Measurements from ENCODE around the gene LAPTM5.
A peak's percentile ranks its signal among the peaks of the same experiment; 100 is the strongest.
"Not testable (repeated sequence)": the region's sequence is repeated elsewhere in the genome, so short reads cannot be mapped to it uniquely, and the experiment has no call there.

The LAPTM5 gene

DNA sequence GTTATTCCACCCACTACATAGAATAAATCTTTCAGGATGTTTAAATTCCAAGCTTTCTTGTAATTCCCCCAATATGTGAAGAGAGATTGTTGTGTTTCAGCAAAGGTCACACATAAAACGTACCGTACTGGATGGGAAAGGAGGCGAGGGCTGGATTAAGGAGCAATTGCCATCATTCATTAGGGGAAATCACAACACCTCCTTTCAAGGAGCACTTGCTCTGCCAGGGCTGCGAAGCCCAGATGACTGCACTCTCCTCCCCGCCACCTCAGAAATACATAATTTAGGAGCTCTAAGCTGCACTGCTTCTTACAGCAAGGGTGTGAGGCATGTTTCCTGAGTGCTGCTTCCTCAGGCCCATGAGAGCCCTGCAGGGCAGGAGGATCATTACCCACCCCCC, 63.8 kb downstream of the LAPTM5 start:
- H3K9ac ChIP-seq (ENCODE audit: low read length): no peak overlapping the region
- no peaks in the 10 kb centered on the region for H3K9me3 ChIP-seq (ENCODE audit: control insufficient read depth, low read length)
- no peak overlapping the region for H3K4me3 ChIP-seq (ENCODE audit: low read length)
- no peaks in the 10 kb centered on the region for H3K4me1 ChIP-seq (ENCODE audit: control insufficient read depth, insufficient read depth, low read length)
- H3K36me3 ChIP-seq (ENCODE audit: control insufficient read depth, insufficient read depth, low read length): no peaks in the 10 kb centered on the region
- peaks cover 7% of the 10 kb centered on the region for H3K27me3 ChIP-seq (ENCODE audit: control insufficient read depth, insufficient read depth, low read length)

DNA sequence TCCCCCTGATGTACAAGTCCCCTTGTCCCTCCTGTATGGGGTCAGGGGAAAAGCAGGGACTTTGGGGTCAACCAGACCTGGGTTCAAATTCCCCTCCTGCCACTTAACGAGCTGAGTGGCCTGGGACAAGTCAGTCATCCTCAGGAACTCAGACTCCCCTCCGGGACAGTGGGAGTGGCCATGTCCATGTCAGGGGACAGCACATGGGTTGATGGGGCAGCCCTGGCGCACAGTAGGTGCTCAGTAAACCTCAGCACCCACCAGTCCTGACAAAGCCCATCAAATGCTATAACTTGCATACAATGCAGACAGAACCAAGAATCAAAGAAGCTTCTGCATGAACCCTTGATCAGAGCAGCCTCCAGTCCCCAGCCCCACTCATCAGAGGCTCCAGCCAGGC, 64.2 kb downstream of the LAPTM5 start:
- no peak overlapping the region for H3K4me3 ChIP-seq (ENCODE audit: low read length)
- H3K36me3 ChIP-seq (ENCODE audit: control insufficient read depth, insufficient read depth, low read length): no peaks in the 10 kb centered on the region
- no peaks in the 10 kb centered on the region for H3K9me3 ChIP-seq (ENCODE audit: control insufficient read depth, low read length)
- no peaks in the 10 kb centered on the region for H3K4me1 ChIP-seq (ENCODE audit: control insufficient read depth, insufficient read depth, low read length)
- H3K9ac ChIP-seq (ENCODE audit: low read length): no peak overlapping the region
- H3K27me3 ChIP-seq (ENCODE audit: control insufficient read depth, insufficient read depth, low read length): peaks cover 7% of the 10 kb centered on the region

DNA sequence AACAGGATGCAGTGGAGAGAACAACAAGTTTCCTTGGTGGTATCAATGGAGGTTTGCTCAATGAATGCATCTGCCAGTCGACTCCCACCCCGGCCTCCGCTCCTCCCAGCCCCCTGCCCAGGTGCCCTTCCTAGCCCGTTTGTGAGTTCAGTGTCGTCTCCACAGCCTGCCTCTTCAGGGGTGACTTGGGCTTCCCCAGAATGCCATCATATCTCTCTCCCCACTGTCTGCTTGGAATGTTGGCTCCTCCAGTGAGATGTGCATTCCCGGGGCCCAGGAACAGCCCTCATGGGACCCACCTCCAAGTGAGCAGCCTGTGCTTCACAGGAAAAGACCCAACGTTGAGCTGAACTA, 64.6 kb downstream of the LAPTM5 start:
- H3K27me3 ChIP-seq (ENCODE audit: control insufficient read depth, insufficient read depth, low read length): peaks cover 7% of the 10 kb centered on the region
- no peaks in the 10 kb centered on the region for H3K4me1 ChIP-seq (ENCODE audit: control insufficient read depth, insufficient read depth, low read length)
- no peak overlapping the region for H3K4me3 ChIP-seq (ENCODE audit: low read length)
- H3K9ac ChIP-seq (ENCODE audit: low read length): no peak overlapping the region
- no peaks in the 10 kb centered on the region for H3K36me3 ChIP-seq (ENCODE audit: control insufficient read depth, insufficient read depth, low read length)
- no peaks in the 10 kb centered on the region for H3K9me3 ChIP-seq (ENCODE audit: control insufficient read depth, low read length)

DNA sequence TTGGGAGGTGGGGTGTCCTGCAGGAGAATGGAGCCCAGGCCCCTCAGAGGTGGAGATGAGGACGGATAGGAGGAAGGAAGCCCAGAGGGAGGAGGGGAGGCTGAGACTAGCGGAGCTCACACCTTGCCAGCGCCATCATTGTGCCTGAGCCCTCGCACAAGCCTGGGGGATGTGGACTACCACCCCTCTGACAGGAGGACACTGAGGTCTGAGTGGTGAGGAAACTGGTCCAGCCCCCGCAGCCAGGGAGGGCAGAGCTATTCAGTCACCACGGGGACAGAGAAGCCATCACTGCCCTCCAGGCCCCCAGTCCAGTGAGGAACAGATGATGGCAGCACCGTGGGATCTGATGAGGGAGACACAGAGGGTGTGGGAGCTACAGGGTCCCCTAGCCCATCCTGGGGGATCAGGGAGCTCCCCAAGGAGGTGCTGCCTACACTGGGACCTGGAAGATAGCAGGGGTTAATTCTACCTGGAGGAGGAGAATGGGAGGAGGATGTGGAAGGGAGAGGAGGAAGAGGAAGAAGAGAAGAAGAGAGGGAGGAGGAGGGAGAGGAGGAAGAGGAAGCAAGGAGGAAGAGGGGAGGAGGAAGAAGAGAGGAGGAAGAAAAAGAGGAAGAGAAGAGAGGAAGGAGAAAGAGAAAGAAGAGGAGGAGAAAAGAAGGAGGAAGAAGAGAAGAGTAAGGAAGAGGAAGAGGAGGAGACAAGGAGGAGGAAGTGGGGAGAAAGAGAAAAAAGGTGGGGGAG, 65.2 kb downstream of the LAPTM5 start:
- peaks cover 7% of the 10 kb centered on the region for H3K27me3 ChIP-seq (ENCODE audit: control insufficient read depth, insufficient read depth, low read length)
- H3K36me3 ChIP-seq (ENCODE audit: control insufficient read depth, insufficient read depth, low read length): no peaks in the 10 kb centered on the region
- H3K4me3 ChIP-seq (ENCODE audit: low read length): no peak overlapping the region
- no peaks in the 10 kb centered on the region for H3K4me1 ChIP-seq (ENCODE audit: control insufficient read depth, insufficient read depth, low read length)
- no peaks in the 10 kb centered on the region for H3K9me3 ChIP-seq (ENCODE audit: control insufficient read depth, low read length)
- H3K9ac ChIP-seq (ENCODE audit: low read length): no peak overlapping the region

DNA sequence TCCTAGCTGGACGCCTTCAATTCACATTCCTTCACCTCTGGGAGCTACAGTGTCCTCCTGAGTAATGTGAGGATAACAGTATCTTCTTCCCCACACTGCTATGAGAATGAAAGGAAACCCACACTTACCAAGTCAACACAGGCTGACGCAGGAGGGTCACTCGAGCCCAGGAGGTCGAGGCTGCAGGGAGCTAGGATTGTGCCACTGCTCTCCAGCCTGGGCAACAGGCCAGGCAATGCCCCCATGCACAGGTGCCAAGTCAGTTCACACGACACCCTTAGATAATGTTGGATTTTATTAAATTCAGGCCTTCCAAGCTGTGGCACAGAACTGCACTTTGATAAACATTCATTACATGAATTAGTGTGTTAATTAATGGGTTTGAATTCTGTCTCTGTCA, 66.1 kb downstream of the LAPTM5 start:
- H3K4me1 ChIP-seq (ENCODE audit: control insufficient read depth, insufficient read depth, low read length): no peaks in the 10 kb centered on the region
- peaks cover 8% of the 10 kb centered on the region for H3K27me3 ChIP-seq (ENCODE audit: control insufficient read depth, insufficient read depth, low read length)
- H3K4me3 ChIP-seq (ENCODE audit: low read length): no peak overlapping the region
- no peaks in the 10 kb centered on the region for H3K9me3 ChIP-seq (ENCODE audit: control insufficient read depth, low read length)
- H3K9ac ChIP-seq (ENCODE audit: low read length): no peak overlapping the region
- H3K36me3 ChIP-seq (ENCODE audit: control insufficient read depth, insufficient read depth, low read length): no peaks in the 10 kb centered on the region

DNA sequence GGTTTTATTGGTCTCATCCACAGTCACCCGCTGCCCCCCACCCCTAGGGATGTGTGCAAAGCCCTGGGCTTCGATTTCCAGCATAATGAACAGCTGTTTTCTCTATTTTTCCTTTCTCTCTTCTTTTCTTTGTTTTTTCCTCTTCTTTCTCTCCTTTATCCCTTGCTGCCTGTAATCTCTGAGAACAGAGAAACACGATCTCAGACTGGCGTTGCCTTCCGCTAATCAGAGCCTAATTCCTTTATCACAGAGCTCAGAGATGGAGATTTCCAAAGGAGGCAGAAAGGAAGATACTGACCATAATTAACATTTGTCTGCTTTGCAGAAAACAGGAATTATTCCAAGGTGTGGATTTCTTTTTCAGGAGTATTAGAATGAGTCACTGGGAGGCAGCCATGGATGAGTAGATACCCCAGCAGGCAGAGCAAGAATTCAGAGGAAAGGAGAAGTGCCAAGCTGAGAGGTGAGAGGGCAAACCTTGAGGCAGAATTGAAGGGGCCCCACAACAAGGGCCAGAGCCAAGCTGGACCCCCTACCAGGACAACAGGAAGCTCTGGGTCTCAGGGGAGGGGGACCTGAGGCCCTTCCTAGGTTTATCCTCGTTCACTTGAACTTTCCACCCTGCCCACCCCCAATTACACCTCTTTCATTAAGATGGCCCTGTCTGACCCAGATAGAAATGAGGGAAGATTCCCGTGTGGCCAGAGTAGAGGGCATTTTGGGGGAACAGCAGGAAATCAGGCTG, 67.5 kb downstream of the LAPTM5 start:
- Histone ChIP-seq H3K4me3 (ENCODE audit: low read length) (no peak overlapping the region), H3K9ac (ENCODE audit: low read length) (no peak overlapping the region), H3K27me3 (ENCODE audit: control insufficient read depth, insufficient read depth, low read length) (peaks cover 20% of the 10 kb centered on the region), H3K36me3 (ENCODE audit: control insufficient read depth, insufficient read depth, low read length) (no peaks in the 10 kb centered on the region), H3K4me1 (ENCODE audit: control insufficient read depth, insufficient read depth, low read length) (peaks cover 5% of the 10 kb centered on the region), H3K9me3 (ENCODE audit: control insufficient read depth, low read length) (no peaks in the 10 kb centered on the region)

DNA sequence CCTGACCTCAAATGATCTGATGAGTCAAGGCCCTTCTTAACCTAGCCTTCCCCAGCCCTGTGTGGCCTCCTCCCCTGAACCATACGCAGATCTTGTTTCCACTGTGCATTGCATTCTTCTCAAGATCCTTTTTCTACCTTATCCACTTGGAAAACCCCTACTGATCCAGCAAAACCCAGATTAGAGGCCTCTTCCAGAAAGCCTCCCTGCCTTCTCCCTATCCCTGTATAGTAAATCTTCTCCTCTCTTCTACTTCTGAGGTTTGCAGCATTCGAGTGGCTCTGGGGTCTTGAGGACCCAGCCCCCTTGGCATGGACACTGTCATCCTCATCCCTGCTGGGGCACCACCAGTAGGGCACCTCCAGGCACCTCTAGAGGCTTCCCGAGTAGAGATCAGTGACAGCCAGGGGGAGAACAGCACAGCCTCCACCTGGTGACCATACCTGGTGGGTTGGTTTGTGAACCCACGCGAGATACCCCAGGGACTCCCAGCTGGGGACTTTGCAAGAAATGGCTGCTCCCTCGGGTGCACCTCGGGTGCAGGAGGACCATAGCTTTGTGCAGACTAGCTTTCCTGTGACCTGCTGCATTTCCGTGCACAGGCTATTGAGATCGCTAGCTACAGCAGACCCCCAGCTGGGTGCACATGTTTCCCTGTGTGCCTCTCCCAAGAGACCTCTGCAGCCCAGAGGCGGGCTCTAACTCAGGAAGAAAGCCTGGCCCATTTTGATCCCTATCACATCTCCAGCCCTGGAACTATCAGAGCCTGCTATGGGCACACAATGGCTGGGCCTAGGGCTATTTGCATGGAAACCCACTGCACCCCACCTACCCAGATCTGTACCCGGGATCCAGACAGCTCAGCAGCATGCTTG, 68.4 kb downstream of the LAPTM5 start:
- H3K4me1 ChIP-seq (ENCODE audit: control insufficient read depth, insufficient read depth, low read length): peaks cover 11% of the 10 kb centered on the region
- no peak overlapping the region for H3K9ac ChIP-seq (ENCODE audit: low read length)
- no peaks in the 10 kb centered on the region for H3K36me3 ChIP-seq (ENCODE audit: control insufficient read depth, insufficient read depth, low read length)
- H3K9me3 ChIP-seq (ENCODE audit: control insufficient read depth, low read length): no peaks in the 10 kb centered on the region
- peaks cover 29% of the 10 kb centered on the region for H3K27me3 ChIP-seq (ENCODE audit: control insufficient read depth, insufficient read depth, low read length)
- H3K4me3 ChIP-seq (ENCODE audit: low read length): no peak overlapping the region

DNA sequence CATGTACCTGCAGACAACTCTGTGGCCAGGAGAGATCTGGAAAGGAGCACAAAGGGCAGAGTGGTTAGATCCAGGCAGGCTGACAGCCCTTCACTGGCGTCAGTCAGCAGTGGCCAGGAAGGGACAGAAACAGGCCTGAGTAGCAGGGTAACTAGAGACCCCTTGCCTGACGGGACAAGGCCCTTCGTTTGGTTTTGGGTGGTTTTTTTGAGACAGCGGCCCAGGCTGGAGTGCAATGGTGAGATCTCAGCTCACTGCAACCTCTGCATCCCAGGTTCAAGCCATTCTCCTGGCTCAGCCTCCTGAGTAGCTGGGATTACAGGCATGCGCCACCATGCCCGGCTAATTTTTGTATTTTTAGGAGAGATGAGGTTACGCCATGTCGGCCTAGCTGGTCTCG, 69.1 kb downstream of the LAPTM5 start:
- Histone ChIP-seq H3K27me3 (ENCODE audit: control insufficient read depth, insufficient read depth, low read length) (peaks cover 30% of the 10 kb centered on the region), H3K4me1 (ENCODE audit: control insufficient read depth, insufficient read depth, low read length) (peaks cover 11% of the 10 kb centered on the region)
- not testable (repeated sequence) for H3K9ac ChIP-seq (ENCODE audit: low read length); H3K4me3 ChIP-seq (ENCODE audit: low read length); H3K9me3 ChIP-seq (ENCODE audit: control insufficient read depth, low read length); H3K36me3 ChIP-seq (ENCODE audit: control insufficient read depth, insufficient read depth, low read length)

DNA sequence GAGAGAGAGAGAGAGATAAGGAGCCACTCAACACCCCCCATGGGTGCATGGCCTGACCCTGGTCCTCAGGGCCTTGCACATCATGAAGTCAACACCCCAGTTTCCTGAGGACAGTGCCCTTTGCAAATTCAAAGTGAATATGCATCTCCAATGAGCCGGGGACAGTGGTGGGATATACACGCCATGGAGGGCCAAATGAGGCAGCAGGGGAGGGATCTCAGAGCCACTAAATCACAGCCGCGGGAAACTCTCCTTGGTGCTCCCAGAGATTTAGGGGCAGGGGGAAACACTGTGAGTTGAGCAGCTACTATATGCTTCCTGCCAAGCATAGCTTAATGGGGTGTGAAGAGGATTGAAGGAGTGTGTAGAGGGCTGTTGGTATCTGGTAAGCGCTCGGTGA, 69.7 kb downstream of the LAPTM5 start:
- Histone ChIP-seq H3K4me3 (ENCODE audit: low read length) (no peak overlapping the region), H3K9ac (ENCODE audit: low read length) (no peak overlapping the region), H3K36me3 (ENCODE audit: control insufficient read depth, insufficient read depth, low read length) (no peaks in the 10 kb centered on the region), H3K27me3 (ENCODE audit: control insufficient read depth, insufficient read depth, low read length) (peaks cover 28% of the 10 kb centered on the region), H3K9me3 (ENCODE audit: control insufficient read depth, low read length) (no peaks in the 10 kb centered on the region), H3K4me1 (ENCODE audit: control insufficient read depth, insufficient read depth, low read length) (peaks cover 11% of the 10 kb centered on the region)

DNA sequence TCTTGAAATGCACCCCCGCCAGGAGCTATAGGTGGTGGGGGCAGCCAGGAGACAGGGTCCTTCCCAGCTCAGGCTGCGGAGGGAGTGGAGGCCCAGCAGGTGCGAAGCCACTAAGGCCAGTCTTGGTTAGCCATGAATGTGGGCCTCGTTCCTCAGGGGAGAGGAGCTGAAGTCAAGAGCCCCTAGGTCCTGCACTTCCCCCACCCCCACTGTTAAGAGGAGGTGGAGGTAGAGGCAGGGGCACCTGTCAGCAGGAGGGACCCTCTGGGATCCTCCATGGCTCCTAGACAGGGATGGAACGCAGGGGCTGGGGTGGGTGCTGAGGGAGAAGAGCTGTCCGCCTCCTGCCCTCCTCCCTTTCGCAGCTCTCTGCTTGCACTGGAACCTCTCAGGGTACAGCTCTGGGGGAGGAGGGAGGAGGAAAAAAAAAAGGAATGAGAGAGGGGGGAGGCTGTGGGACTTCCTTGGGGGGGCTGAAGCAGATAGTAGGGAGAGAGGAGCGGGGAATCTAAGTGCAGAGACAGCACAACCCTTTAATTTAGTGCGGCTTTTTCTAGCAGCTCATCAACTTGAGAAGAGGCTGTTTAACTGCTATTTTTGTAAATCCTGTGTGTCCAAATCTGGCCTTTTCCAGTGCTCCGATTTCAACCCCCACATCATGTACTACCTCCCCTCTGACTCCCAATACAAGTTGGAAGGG, 71.2 kb downstream of the LAPTM5 start:
- Histone ChIP-seq H3K4me1 (ENCODE audit: control insufficient read depth, insufficient read depth, low read length) (peaks cover 11% of the 10 kb centered on the region), H3K9ac (ENCODE audit: low read length) (no peak overlapping the region), H3K4me3 (ENCODE audit: low read length) (no peak overlapping the region), H3K27me3 (ENCODE audit: control insufficient read depth, insufficient read depth, low read length) (peaks cover 24% of the 10 kb centered on the region), H3K9me3 (ENCODE audit: control insufficient read depth, low read length) (no peaks in the 10 kb centered on the region), H3K36me3 (ENCODE audit: control insufficient read depth, insufficient read depth, low read length) (no peaks in the 10 kb centered on the region)

DNA sequence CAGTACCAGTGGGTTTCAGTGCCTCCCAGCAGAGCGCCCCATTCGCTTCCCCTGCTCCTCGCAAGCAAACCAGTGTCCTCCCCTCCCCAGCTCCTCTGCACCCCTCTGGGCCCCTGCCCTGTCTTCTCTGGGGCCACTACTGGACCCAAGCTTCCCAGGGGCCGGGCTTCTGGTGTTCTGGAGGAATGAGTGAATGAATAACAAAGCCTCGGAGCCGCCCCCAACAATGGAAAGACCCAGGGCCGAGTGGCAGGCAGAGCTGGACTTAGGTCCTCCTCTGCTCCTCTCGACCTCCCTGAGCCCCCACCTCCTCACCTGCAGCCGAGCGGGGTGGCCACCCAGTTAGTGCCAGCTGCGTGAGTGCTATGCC, 71.8 kb downstream of the LAPTM5 start:
- peaks cover 24% of the 10 kb centered on the region for H3K27me3 ChIP-seq (ENCODE audit: control insufficient read depth, insufficient read depth, low read length)
- H3K9me3 ChIP-seq (ENCODE audit: control insufficient read depth, low read length): no peaks in the 10 kb centered on the region
- no peaks in the 10 kb centered on the region for H3K36me3 ChIP-seq (ENCODE audit: control insufficient read depth, insufficient read depth, low read length)
- H3K9ac ChIP-seq (ENCODE audit: low read length): peak overlapping the region; percentile 58
- H3K4me3 ChIP-seq (ENCODE audit: low read length): no peak overlapping the region
- peaks cover 11% of the 10 kb centered on the region for H3K4me1 ChIP-seq (ENCODE audit: control insufficient read depth, insufficient read depth, low read length)

Data from mucosa of stomach (tissue), 1 donor.